Measurements from ENCODE around the gene SLC4A5.
A peak's percentile ranks its signal among the peaks of the same experiment; 100 is the strongest.
"Not testable (repeated sequence)": the region's sequence is repeated elsewhere in the genome, so short reads cannot be mapped to it uniquely, and the experiment has no call there.

SLC4A5 gene

DNA sequence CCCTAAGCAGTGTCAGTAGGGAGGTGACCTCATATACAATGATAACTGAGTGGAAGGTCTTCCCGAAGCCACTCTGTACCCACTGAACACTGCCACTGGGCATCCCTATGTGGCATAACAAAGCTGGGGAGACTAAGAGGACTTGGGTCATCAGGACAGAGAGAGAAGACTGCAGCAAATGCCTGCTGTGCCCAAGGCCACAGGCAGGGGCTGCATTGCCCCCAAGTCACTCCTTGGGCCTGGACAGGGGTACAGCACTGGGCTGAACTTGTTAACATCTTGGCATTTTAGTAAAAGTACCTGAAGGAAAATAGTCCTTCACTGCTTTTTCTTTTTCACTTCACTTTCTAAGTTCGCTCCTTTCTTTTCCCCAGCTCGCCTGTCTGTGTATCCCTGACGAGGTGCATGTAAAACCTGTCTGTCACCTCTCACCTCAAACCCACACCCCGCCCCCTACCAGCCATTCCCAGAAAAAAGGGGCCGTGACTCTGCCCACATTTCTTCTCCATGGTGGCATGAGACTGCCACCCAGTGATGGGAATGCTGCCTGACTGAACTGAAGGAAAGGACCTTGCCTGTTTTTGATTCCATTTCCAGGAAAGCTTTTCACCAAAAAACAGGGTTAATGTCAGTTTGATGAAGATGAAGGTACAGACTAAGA, 81.9 kb downstream of the SLC4A5 start:
- peak; percentile 1 for DNase-seq

DNA sequence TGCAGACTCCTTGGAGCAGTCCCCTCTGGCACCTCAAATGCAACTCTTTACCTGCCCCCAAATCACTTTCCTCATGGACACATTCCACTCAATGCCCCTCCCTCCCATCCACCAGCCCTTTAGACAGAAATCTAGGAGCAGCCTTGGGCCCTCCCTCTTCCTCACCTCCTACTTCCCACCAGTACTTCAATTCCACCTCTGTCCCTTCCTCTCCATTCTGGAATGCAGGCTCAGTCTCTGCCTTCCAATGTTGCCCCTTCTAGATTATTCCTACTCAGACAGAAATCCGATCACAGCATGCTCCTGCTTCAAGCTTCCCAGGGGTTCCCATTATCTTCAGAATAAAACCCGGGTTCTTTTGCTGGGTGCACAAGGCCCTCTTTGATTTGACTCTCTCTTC, 82.7 kb downstream of the SLC4A5 start:
- DNase-seq = no peak

DNA sequence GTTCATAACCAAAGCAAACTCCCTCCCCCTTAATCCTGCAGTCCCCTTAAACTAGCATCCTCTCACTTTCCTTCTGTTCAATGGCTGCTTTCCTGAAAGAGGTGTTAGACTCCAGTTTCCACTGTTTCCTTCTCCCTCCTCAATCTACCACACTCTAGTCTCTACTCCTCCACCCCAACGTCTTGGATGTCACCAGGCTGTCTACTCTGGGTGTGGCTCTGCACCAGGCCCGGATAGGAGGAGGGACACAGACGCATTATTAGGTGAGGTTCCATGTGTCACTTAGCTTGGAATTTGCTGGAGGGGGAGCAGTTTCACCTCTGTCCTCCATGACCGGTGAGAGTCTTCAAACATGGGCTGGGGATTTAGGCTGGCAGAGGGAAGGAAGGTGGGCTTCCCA, 83.5 kb downstream of the SLC4A5 start:
- DNase-seq = no peak

DNA sequence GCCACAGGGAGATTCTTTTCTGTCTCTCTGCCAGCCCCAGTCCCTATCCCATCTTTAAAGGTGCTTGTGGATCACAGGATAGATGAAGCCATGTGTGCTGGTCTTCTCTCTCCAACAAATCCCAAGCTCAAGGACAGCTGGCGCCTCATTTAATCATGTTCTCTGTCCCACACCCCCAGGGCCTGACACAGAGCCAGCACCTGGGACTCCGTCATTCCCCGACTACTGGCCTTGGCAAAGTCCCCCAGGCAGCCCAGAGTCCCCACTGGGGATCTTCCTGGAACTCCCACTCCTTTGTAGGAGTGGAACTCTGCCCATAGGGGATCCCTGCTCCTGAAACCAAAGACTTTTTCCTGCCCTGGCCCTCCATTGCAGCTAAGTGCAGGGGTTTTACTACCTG, 84.0 kb downstream of the SLC4A5 start:
- no peak for DNase-seq

DNA sequence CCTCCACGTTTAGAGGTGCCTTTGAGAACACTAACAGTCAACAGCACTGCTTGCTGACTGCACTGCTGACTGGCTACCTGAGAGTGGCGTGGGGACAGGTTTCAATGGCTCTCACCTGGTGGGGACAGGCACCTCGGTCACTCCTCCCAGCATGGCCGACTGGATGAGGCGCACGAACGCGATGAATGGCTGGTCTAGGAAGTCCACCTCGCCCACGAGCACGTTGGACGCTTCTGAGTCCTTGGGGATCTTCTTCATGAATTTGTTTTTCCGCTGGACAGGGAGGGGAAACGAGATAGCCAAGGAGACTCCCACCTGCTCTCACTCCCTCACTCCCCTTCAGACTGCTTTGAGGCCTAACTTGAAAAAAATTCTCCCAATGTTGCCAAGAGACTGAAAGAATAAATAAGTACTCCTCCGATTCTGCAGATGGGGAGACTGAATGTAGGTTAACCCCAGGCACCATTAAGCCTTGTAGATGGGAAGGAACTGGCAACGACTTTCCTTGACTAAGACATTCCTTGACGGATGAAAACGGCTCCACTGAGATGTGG, 87.5 kb downstream of the SLC4A5 start:
- DNase-seq = no peak

DNA sequence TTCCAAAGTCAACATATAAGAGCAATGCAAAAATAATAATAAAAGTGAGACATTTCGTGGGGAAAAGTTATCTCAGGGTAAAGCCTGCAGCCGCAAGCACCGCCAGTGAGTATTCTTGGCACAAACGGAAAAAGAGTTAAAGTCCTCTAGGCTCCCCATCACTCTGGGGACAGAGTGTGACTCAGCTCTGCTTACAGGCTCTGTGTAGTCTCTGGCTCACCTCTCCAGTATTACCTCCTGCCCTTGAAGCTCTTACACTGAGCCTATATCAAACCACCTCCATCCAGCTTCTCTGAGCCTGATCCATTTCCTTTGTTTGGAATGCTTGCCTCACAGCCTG, 89.3 kb downstream of the SLC4A5 start:
- no peak for DNase-seq

DNA sequence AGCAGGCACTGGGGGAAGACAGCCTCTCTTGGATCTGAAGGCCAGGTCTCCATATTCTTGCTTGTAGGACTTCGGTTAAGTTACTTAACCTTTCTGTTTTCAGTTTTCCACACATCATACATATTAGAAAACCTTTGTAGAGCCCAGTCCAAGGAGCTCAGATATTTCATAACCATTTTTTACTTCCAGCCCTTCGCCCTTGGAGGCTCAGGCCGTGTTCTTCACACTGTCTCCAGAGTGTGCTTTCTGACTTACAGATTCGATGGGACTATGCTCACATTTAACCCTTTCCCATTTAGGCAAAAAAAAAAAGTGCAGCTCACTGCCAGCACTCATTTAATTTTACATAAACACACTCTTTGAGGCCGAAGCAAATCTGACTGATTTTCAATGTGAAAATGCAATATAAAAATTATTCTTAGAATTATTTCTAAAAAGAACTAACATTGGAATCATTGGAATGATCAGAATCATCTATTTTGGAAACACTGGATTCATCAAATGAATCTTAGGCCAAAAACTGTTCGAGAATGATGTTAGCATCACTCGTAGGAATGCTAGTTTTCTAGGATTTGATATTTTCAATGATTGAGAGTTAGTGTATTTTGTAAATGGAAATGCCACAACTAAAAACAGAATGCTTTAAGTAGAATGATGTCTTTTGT, 89.8 kb downstream of the SLC4A5 start:
- no peak for DNase-seq

DNA sequence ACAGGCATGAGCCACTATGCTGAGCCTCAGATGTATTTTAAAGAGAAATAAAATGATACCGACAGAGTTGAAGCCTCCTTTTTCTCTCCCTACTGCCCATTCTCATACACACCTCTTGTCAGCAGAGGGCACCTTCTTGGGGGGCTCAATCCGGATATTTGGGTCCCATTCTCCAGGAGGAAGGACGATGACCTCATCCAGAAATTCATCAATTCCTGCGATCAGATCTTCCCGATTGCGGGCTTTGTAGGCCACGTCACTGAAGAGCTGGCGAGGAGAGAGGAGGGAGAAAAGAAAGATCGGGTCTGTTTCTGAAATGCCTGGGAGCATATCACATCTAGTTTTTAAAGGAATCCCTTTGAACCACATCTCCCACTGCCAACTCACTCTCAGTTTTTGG, 90.4 kb downstream of the SLC4A5 start:
- no peak for DNase-seq

DNA sequence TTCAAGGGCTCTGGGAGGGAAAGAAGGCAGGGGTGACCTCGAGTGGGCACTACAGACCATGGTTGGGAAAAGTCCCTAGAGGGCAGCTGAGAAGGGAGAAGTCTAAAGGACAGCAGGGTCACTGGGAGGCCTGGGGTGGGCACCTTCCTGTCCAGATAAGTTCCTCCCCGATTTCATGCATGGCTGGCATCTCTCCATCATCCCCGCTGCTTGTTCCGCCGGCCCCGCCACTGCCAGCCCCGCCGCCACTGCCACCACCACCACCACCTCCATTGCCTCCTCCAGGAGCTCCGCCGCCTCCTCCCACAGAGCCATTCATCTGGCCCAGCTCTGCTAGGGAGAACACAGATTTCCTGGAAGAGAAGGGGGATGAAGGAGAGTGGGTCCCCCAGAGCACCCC, 91.2 kb downstream of the SLC4A5 start:
- no peak for DNase-seq

DNA sequence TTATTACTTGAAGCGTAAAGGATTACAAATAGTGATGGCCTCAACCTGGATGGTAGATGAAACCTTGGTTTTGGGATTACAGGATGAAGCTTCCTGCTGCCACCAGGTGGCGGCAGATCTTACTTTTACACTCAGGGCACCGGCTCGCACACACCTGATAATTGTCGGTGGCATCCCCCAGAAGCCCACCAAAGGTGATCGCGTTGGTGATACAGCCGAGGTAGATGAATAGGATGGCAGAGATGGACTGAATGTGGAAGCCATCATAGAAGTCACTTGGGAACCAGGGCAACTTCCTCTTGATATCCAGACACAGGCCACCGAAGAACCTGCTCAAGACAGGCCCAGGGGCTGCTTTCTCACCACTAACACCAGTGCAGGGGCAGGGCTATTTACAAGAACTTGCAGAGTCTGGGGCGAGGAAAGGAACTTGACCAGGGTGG, 93.0 kb downstream of the SLC4A5 start:
- DNase-seq = peak; percentile 41

DNA sequence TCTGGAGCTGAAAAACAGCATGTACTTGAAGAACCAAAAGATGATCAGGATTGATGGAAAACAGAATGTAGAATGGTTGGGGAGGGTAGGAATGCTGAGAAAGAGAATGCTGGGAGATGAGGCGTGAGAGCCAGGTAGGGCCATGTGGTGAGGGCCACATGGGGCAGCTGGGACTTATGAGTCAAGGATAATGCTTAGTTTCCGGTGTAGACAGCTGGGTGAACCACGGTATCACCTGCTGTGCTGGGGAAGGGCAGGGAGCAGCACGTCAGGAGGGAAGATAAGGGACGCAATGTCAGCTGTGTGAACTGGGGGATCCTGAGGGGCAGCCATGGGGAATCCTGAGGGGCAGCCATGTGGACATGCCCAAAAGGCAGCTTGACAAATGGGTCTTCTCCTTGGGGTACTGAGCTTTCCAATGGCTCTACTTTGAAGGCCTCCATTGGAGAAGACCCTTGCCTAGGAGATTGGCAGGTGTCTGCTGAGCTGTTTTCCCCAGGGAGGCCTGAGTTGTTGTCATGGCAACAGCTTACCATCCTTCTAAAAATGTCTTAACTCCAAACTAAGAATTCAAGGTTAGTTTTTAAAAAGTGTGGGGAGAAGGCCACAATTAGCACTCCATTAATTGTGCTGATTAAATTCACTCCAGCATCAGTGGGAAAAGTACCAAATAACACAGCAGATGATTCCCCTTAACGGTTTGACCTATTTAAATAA, 93.7 kb downstream of the SLC4A5 start:
- DNase-seq = no peak

DNA sequence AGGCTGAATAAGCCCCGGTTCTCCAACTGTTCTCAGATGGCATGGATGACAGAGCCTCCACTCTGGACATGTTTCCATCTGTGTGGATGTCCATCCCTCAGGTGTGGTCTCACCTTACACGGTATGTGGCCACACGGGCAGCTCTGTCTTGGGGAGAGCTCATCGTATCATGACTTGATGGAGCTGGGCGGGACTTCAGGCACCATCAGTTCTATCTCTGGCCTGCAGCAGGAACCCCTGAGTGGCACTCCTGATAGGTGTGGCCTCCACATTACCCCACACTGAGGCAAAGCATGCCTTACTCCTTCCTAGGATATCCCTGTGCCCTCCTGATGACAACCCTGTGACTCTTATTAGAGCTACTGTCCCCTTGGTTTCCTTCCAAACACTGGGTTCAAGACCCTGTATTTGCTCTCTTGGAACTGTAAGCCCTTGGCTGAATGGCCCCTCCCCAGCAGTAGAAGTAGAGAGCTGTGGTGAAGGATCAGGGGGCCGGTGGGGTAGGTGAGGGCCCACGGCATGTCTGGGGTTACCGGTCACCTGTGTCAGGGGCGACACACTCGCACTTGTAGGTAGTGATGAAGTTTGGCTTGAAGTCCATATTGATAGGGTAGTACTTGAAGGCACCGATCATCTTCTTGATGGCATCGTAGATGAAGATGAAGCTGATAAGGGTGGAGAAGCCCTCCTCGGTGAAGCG, 96.6 kb downstream of the SLC4A5 start:
- no peak for DNase-seq

DNA sequence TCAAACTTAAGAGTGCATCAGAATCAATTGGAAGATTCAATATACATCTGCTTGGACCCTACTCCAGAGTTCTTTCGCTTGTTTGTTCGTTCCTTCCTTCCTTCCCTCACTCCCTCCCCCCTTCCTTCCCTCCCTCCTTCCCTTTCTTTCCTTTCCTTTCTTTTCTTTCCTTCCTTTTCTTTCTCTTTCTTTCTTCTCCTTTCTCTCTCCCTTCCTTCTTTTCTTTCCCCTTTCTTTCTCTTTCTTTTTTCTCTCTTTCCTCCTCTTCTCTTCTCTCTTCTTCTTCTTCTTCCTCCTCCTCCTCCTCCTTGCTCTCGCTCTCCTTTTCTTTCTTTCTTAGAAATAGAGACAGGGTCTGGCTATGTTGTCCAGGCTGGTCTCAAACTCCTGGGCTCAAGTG, 98.9 kb downstream of the SLC4A5 start:
- no peak for DNase-seq

DNA sequence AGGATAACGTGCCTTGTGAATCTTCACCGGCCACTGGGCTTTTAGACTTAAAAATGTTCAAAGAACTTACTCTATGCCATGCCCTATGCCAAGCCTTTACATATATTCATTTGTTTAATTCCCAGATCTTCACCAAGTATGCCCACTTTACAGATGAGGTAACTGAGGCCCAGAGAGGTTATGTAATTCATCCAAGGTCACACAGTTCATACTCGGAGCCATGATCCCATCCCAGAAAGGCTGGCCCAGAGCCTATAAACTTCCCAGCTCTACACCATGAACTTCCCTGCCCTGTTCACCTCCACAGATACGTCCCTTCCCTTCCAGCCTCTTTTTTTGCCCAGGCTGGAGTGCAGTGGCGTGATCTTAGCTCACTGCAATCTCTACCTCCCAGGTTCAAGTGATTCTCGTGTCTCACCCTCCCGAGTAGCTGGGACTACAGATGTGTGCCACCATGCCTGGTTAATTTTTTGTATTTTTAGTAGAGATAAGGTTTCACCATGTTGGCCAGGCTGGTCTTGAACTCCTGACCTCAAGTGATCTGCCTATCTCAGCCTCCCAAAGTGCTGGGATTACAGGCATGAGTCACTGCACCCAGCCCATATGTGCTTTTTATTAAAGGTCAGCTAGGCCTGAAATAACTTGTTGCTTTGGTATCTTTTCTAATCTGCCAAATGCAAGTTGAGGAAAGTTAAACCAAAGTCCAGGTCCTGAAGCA, 100.7 kb downstream of the SLC4A5 start:
- DNase-seq = no peak

DNA sequence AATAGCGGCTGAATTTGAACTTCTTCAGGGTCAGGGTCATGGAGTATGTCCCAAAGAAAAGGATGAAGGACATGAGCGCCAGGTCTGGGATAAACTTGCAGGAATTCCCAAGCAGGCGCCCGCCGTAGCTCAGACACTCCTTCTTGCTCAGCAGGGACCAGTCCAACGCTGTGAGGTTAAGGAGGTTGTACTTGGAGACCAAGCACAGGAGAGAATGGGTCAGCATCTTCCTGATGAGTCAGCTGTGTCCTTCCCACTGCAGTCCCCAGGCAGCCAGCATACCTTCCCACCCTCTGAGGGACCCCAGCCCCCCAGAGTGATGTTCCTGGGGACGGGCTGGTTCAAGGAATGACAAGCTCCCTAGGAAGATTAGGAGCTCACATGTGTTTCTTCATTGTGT, 103.9 kb downstream of the SLC4A5 start:
- no peak for DNase-seq

DNA sequence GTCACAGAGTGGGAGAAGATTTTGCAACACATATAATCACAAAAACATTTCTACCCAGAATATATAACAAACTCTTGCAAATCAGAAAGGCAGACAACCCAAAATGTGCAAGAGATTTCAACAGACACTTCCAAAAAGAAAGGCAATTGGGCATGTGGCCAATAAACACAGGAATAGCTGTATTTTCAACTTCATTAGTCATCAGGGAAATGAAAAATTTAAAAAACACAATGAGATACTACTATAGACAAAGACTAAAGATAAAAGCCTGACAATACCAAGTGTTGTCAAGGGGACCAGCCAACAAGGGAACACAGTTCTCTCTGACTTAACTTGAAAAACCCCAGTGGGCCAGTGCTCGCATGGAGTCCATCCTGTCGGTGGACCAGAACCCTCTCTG, 104.3 kb downstream of the SLC4A5 start:
- DNase-seq = no peak

DNA sequence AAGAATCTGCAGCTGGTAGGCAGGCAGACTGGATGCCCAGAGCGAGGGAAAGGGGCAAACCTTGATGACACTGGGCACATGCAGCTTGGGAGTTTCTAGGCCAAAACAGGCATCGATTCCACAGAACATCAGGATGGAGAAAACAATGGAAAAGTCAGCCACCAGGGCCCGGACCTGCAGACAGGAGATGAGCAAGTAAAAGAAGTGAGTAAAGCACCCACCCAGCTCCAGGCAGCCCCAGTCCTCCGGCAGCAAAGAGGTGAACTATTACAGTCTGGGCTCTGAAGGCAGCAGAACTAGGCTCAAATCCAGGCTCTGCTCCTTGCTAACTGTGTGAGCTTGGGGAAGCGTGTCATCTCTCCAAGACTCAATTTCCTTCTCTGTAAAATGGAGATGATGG, 108.2 kb downstream of the SLC4A5 start:
- DNase-seq = no peak

DNA sequence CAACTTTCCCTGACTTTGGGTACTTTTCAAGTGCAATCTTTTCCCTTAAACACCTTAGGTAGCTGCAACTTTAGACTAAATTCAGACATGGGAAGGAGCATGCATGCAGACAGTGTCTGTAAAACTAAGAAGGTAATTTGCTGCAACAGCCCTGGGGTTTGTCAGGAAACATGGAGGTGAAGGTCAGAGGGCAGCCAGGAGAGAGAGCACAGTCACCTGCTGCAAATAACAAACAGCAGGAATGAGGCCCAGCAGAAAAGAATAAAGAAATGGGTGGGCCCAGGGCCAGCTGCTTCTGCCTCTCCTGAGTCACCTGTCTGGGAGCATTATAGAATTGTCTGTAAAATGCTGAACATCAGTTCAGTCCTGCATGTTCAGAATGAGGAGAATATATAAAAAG, 109.6 kb downstream of the SLC4A5 start:
- peak; percentile 5 for DNase-seq

DNA sequence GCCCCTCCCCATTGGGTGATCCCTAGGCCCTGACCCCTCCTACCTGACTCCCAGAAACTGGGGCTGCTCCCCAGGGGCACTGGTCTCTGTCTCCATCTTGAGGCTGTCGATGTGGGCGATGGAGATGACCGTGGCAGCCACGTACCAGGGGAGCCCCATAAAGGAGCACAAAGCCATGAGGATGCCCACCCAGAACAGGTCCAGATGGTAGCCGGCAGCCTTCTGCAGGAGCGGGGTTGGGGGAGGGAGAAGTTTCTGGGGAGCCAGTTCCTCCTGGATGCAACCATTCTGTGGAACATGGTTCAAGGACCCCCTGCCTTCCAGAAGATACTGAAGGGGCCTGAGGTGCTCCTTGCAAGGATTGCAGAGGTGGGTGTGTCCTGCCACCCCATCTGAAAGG, 110.8 kb downstream of the SLC4A5 start:
- DNase-seq = no peak

DNA sequence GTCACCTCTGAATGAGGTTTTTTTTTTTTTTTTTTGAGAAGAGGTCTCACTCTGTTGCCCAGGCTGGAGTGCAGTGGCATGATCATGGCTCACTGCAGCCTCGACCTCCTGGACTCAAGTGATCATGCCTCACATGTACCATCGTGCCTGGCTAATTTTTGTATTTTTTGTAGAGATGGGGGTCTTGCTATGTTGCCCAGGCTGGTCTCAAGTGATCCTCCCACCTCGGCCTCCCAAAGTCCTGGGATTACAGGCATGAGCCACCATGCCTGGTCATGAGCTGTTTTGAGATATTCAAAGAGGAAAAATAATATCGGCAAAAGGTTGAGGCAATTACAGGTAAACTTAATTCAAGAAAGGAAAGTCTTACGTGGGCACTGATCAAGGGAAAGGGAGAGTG, 113.4 kb downstream of the SLC4A5 start:
- not testable (repeated sequence) for DNase-seq

DNA sequence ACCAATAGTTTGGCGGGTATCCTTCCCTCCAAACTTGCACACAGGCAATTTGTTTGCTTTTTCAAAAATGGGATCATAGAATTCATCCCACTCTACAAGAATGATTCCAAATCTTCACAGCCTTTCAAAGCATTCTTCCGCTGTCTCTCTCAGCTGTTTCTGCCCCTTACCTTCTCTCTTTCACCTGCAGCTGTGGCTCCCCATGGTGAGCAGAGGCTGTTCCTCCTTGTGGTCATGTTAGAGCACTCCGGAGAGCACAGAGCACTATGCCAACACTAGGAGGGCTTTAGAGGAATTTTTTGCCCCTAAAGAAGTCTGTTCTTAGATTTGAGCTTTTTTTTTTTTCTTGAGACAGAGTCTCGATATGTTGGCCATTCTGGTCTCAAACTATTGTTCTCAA, 114.4 kb downstream of the SLC4A5 start:
- DNase-seq = no peak

DNA sequence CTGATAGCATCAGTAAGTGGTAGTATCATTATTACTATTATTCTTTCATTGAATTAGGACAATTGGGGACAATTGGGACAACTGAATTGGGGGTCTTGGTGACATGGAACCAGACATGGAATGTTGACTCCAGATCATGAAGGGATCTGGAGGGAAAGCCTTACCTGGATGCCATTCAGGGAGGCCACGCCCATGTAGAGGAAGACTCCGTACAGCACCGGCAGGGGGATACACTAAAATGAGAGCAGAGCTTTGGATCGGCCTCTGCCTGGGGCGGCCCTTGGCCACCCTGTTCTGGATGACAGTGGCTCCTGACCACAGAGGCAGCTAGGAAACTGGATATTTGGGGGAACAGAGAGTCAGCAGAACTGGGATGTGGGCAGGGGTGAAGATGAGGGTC, 115.6 kb downstream of the SLC4A5 start:
- no peak for DNase-seq

All from NCI-H748 treated with DMSO at 0.1 percent for 48 hours (cell line).